Forelimb muscle (tissue), 1 donor: ENCODE data around the gene MICALL1. TPM values are rescaled to one million over a fixed set of nuclear protein-coding genes. Genes with fewer than 3 reads are reported as not detected.
"Not testable (repeated sequence)": the region's sequence is repeated elsewhere in the genome, so short reads cannot be mapped to it uniquely, and the experiment has no call there.

ENCODE experiments used
- DNase-seq: peaks from one replicate; pipeline ENCODE4 v3.0.0-alpha.2; 2013; ENCODE audit warnings: low read depth
- polyA plus RNA-seq: library from polyadenylated mRNA; unstranded; fragments of 120-200 nt; gene quantifications from one replicate; pipeline ENCODE4 v1.2.1, GENCODE V29; 2013; ENCODE audit not compliant: insufficient read length

MICALL1 gene
- polyA plus RNA-seq, 1 donor = 47.2 TPM

GRCh38 chr22:37926771-37927636, 20.9 kb downstream of the MICALL1 start:
- DNase-seq = no peak

DNA sequence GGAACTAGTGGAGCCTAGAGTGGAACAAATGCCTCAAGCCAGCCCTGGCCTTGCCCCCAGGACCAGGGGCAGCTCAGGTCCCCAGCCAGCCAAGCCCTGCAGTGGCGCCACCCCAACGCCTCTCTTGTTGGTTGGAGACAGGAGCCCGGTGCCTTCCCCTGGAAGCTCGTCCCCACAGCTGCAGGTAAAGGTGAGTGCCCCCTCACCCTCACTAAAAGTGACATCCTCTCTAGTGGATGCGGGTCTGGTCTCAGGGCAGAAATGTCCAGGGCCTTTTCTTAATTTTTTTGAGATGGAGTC, 21.5 kb downstream of the MICALL1 start:
- no peak for DNase-seq

GRCh38 chr22:37929390-37929789, 23.3 kb downstream of the MICALL1 start:
- no peak for DNase-seq

DNA sequence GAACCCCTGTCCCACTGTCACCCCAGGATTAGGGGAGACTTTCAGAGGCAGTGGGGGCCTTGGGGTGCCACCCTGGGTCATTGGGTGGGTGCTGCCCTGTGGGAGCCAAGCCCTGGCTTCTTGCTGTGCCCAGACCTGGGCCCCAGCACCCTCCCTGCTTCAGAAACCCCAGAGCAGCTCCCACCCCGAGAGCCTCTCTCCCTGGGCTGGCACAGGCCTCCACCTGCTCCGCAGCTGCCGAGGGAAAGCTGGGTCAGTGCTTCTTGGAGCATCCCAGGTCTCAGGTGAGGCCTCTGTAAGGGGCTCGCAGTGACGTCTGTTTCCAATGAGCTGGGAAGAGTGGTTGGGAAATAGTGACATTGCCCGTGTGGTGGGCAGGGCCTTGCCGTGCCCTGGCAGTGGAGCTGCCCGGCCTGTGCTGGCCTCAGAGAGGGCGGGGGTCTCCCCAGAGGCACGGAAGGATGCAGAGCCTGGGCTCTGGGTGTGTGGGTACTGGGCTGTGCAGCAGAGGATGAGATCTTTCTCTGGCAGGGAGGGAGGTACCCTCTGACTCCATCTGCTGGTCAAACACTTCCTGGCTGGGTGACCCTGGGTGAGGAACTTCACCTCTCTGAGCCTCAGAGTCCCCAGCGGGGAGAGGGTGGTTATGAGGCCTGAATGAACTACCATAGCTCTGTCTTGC, 24.3 kb downstream of the MICALL1 start:
- no peak for DNase-seq

DNA sequence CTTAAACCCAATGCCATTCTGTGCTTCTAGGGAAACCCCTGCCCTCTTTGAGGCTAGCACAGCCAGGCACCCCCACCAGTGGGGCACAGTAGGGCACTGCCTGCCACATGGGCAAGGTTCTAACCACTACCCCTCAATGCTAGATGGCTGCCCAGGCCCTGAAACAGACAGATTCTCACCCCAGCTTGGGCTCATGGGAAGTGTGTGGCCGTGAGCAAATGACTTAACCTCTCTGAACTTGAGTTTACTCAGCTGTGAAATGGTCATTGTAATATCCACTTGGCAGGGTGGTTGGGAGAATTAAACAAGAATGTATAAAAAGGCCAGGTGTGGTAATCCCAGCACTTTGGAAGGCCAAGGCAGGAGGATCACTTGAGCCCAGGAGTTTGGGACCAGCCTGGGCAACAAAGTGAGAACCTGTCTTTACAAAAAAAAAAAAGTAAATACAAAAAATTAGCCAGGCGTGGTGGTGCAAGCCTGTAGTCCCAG, 24.9 kb downstream of the MICALL1 start:
- no peak for DNase-seq

GRCh38 chr22:37931893-37932389, 25.8 kb downstream of the MICALL1 start:
- DNase-seq = no peak

- DNase-seq = no peak
These were observed 26.3 kb downstream of the MICALL1 start for GRCh38 chr22:37932401-37932800.

- no peak for DNase-seq
These were observed 26.9 kb downstream of the MICALL1 start for GRCh38 chr22:37932821-37933578.

DNA sequence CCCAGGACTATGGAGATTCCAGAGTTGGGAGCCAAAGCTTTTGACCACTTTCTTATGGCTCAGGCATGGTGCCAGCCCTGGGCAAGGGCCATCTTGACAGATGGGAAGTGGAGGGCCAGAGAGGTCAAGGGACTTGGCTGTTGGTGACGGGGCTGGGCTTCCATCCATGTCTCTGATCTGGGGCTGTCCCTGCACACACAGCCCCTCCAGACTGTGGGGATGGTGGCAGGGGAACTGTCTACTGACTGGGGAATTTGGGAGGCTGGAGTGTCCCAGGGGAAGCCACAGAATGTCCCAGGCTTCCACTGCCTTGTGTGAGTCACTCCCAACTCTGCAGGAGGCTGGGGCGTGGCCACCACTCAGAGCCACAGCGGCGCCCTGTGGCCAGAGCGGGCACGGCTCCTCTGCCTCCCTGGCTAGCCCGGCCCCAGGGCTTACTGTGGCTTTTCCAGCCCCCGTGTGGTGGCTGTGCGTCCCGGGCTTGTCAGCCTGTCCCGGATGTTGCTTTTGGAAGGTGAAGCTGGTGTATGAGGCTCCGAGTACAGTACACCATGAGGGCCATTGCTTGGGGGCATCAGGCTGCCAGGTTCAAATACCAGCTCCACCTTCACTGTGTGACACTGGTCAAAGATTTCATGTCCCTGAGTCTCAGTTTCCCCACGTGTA, 27.7 kb downstream of the MICALL1 start:
- DNase-seq = peak; percentile 20

DNA sequence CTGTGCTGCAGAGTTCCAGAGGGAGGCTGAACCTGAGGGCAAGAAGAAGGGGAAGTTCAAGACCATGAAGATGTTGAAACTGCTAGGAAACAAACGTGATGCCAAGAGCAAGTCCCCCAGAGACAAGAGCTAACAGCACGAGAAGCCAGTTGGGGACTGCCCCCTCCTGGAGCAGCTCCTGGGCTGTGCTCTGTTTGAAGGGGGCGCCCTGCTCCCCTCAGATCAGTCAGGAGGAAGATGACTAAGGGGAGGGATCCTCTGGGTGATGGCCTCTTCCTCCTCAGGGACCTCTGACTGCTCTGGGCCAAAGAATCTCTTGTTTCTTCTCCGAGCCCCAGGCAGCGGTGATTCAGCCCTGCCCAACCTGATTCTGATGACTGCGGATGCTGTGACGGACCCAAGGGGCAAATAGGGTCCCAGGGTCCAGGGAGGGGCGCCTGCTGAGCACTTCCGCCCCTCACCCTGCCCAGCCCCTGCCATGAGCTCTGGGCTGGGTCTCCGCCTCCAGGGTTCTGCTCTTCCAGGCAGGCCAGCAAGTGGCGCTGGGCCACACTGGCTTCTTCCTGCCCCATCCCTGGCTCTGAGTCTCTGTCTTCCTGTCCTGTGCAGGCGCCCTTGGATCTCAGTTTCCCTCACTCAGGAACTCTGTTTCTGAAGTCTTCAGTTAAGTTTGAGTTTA, 34.7 kb downstream of the MICALL1 start:
- DNase-seq = no peak

GRCh38 chr22:37942133-37942532, 36.0 kb downstream of the MICALL1 start:
- no peak for DNase-seq

- DNase-seq = no peak
These were observed 37.2 kb downstream of the MICALL1 start for GRCh38 chr22:37943136-37943824.

GRCh38 chr22:37943825-37944198, 37.7 kb downstream of the MICALL1 start:
- no peak for DNase-seq

GRCh38 chr22:37944423-37944822, 38.3 kb downstream of the MICALL1 start:
- DNase-seq = not testable (repeated sequence)

DNA sequence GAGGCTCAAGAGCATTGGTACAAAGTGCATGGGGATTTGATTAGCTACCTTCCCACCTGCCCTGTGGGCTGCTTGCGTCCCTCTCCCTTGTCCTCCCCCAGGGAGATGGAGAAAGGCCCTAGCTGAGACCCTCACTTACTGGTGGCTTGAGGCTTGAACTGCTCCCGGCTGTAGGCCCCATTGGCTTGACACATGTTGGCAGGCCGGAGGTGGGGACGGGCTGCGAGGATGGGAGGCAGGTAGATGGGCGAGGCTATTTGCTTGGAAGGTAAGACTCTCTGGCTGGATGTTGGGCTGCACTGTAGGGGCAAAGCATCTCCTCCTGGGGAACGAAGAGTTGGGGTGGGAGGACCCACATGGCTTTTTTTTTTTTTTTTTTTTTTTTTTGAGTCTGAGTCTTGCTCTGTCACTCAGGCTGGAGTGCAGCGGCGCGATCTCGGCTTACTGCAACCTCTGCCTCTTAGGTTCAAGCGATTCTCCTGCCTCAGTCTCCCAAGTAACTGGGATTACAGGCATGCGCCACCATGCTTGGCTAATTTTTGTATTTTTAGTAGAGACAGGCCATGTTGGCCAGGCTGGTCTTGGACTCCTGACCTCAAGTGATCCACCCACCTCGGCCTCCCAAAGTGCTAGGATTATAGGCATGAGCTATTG, 41.2 kb downstream of the MICALL1 start:
- not testable (repeated sequence) for DNase-seq

DNA sequence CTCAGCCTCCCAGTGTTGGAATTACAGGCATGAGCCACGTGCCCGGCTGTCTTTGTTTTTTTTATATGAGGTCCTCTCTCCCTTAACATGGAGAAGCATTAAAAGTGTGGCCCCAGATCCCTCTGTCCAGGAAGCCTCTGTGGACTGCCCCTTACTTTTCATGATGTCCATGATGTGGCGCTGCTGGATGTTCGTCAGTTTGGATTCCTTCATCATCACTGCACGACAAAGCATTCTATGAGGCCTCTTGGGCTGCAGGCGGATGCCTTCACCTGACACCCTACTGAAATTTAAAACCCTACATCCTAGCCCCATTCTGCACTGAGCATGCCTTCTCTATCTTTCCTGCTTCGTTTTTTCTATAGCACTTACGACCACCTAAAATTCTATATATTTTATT, 45.2 kb downstream of the MICALL1 start:
- no peak for DNase-seq

GRCh38 chr22:37952629-37953028, 46.5 kb downstream of the MICALL1 start:
- DNase-seq = not testable (repeated sequence)

- no peak for DNase-seq
These were observed 47.0 kb downstream of the MICALL1 start for GRCh38 chr22:37953062-37953436.

DNA sequence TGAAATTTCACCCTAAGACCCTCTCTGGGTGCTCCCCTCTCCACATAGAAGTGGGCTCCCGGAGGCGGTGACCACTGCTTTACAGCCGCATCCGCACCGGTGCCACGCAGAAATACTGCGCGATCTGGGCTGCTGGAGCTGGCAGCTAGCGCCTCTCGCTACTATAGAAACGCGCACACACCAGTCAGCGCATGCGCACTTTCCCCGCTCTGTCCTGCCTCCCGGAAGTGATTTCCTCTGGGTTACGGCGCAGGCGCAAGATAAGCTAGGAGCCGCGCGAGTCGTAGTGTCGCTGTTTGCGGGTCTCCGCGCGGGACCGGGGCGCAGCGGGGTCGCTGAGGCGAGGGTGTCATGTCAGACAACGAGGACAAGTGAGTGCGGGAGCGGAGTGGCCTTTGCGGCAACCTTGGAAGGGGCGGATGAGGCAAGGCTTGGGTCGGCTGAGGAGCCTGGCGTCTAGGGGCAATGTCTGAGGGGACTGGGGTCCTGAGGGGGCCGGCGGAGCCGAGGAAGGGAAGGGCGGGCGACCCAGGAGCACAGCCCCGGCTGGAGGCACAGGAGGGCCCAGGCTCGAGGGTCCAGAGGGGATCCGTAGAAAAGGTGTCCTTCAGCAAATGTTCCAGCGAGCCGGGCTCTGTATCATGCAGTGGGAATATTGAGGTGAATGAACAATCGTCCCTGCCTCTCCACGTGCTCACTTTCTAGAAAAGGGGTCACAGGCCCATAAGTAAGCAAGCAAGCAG, 47.5 kb downstream of the MICALL1 start, which contains the start of the genes C22orf23 and POLR2F:
TSS of gene C22orf23 (minus strand) at position 165 of the 743 bp plus-strand sequence. CDS start 452 bp downstream, outside the sequence.
TSS of gene POLR2F (plus strand) at position 263 of the 743 bp plus-strand sequence. CDS start at position 352, 89 bp downstream.
- peak; percentile 94 for DNase-seq
